ENCODE results near the gene NOM1. TPM values are rescaled to one million over a fixed set of nuclear protein-coding genes. Genes with fewer than 3 reads are reported as not detected.

NOM1 gene
- total RNA-seq, 3 donors from 2014 or later (not counting 1 experiment from before 2014, with no cell fraction given): 22.5 to 35.6 (median 34.7) TPM

DNA sequence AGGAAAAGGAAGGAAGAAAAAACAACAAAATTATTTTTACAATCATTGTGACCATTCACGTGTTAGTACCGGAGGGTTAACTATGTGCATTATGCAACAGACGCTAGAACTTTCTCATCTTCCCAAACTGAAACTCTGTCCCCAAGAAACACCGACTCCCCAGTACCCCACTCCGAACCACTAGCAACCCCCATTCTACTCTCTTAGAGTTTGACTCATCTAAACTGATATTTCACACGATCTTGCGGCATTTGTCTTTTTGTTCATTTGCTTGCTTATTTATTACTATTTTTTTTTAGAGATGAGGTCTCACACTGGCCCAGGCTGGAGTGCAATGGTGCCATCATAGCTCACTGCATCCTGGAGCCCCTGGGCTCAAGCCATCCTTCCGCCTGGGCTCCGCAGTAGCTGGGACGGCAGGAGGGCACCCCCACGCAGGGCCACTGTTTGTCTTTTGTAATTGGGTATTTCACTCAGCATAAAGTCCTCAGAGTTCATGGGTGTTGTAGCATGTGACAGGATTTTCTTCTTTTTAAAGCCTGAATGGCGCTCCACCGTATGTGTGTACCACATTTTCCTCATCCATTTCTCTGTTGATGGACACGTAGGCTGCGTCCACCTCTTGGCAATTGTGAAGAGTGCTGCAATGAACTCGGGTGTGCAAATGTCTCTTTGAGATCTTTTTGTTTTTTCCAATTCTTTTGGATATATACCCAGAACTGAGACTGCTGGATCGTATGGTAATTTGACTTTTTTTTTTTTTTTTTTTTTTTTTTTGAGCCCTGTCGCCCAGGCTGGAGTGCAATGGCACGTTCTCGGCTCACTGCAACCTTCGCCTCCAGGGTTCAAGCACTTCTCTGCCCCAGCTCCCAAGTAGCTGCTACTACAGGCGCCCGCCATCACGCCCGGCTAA lies 51.5 kb downstream of the NOM1 start:
- no peak overlapping the region for H3K4me3 ChIP-seq (ENCODE audit: low read length)
- no peaks in the 10 kb centered on the region for H3K36me3 ChIP-seq (ENCODE audit: control insufficient read depth, insufficient read depth, low read length)
- H3K27me3 ChIP-seq (ENCODE audit: control insufficient read depth, insufficient read depth, low read length): peaks cover 46% of the 10 kb centered on the region
- 21% methylated on average over 24 of the region's 25 CpGs for WGBS (ENCODE audit: insufficient coverage)
- DNase-seq: no peak
- Mint-ChIP-seq H3K4me1 (peaks cover 13% of the 10 kb centered on the region in 2 donors), H3K4me3 (peak overlapping the region; percentile 82), H3K9me3 (no peaks in the 10 kb centered on the region), H3K36me3 (no peaks in the 10 kb centered on the region), H3K27me3 (ENCODE audit: low read depth in 2 of 2) (peaks cover 65 to 66% of the 10 kb centered on the region in 2 donors), H3K27ac (no peak overlapping the region)
- H3K4me1 ChIP-seq (ENCODE audit: control insufficient read depth, insufficient read depth, low read length): peaks cover 18% of the 10 kb centered on the region
- TF ChIP-seq, protein P1, sequence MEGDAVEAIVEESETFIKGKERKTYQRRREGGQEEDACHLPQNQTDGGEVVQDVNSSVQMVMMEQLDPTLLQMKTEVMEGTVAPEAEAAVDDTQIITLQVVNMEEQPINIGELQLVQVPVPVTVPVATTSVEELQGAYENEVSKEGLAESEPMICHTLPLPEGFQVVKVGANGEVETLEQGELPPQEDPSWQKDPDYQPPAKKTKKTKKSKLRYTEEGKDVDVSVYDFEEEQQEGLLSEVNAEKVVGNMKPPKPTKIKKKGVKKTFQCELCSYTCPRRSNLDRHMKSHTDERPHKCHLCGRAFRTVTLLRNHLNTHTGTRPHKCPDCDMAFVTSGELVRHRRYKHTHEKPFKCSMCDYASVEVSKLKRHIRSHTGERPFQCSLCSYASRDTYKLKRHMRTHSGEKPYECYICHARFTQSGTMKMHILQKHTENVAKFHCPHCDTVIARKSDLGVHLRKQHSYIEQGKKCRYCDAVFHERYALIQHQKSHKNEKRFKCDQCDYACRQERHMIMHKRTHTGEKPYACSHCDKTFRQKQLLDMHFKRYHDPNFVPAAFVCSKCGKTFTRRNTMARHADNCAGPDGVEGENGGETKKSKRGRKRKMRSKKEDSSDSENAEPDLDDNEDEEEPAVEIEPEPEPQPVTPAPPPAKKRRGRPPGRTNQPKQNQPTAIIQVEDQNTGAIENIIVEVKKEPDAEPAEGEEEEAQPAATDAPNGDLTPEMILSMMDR (IDR thresholded peaks at IDR 0.05): no peak
- no peak overlapping the region for H3K27ac ChIP-seq (ENCODE audit: low read length)
- peak in 1 of 3 donors; percentile 17 for ATAC-seq
- no peaks in the 10 kb centered on the region for H3K9me3 ChIP-seq (ENCODE audit: control insufficient read depth, insufficient read depth, low read length)
- intact Hi-C loops (cut with micrococcal nuclease): no loop called here

DNA sequence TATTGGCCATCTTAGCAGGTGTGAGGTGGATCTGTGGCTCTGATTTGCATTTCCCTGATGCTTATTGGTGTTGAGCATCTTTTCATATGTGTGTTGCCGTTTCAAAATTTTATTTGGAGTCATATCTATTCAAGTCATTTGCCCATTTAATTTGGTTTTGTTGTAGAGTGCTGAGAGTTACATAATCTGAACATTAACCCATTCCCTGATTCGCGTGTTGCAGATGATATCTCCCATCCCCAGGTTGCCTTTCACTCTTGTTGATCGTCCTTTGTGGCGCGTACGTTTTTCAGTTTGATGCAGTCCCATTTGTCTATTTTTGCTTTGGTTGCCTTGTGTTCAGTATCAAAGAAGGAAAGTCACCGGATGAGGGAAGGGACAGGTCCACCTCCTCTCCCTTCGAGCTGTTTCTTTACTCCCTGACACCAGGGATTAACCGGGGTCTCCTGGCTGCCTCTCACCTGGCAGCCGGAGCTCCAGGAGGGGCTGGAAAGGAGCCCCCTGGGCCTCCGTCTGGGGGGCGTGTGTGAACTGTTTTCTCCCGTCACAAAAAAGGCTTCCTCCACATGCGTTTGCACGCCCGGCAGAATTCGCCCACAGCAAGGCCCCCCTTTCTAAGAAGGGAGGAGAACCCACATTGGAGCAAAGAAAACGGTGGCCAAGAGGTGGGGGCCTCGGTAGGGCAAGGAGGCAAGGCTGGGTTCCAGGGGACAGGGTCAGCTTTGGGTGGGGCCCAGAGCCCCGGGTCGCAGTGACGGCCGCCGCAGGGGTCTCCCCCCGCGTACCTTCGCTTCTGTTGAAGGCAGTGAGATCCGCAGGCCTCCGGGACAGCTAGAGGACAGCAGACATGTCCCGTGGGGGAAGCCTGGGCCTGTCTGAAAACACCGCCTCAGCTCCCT lies 52.7 kb downstream of the NOM1 start:
- Mint-ChIP-seq H3K27me3 (ENCODE audit: low read depth in 2 of 2) (peaks cover 55 to 61% of the 10 kb centered on the region in 2 donors), H3K9me3 (no peaks in the 10 kb centered on the region), H3K36me3 (no peaks in the 10 kb centered on the region), H3K4me1 (peaks cover 13% of the 10 kb centered on the region in 2 donors), H3K27ac (no peak overlapping the region), H3K4me3 (peak overlapping the region; percentile 2)
- H3K27me3 ChIP-seq (ENCODE audit: control insufficient read depth, insufficient read depth, low read length): peaks cover 53% of the 10 kb centered on the region
- H3K4me1 ChIP-seq (ENCODE audit: control insufficient read depth, insufficient read depth, low read length): peaks cover 18% of the 10 kb centered on the region
- intact Hi-C loops (cut with micrococcal nuclease): no loop called here
- no peak for ATAC-seq
- no peak overlapping the region for H3K4me3 ChIP-seq (ENCODE audit: low read length)
- WGBS (ENCODE audit: insufficient coverage): 10% methylated on average over 32 of the region's 32 CpGs
- no peaks in the 10 kb centered on the region for H3K36me3 ChIP-seq (ENCODE audit: control insufficient read depth, insufficient read depth, low read length)
- no peak overlapping the region for H3K27ac ChIP-seq (ENCODE audit: low read length)
- TF ChIP-seq, protein P1 (IDR thresholded peaks at IDR 0.05): no peak
- H3K9me3 ChIP-seq (ENCODE audit: control insufficient read depth, insufficient read depth, low read length): no peaks in the 10 kb centered on the region
- no peak for DNase-seq

DNA sequence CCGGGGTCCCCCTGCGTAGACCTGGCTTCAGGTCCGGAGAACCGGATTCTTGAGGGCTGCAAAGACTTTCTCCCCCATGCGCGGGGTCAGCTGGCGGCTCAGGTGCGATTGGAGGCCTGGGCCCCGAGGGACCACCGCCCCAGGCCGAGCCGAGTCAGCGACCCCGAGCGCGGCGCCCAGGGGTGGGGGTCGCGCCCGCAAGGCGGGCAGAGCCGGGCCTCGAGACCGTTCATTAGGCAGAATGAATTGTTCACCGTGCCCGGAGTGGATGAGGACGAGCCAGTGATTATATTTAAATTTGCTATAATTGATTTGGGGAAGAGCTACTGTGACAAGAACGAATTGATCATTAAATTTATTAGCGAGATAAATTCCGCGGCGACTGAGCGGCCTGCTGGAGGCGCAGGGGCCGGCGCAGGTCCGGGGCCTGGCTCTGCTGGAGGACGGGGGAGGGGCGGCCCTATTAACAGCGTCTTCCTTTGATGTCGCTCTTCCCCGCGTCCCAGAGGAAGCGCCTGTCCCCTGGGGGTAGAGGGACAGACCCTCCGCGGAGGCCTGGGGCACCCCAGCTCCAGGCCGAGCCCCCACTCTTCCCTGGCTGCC lies 53.4 kb downstream of the NOM1 start:
- peaks cover 56% of the 10 kb centered on the region for H3K27me3 ChIP-seq (ENCODE audit: control insufficient read depth, insufficient read depth, low read length)

More for the DNA sequence above, 53.4 kb downstream of the NOM1 start:
- peaks cover 13% of the 10 kb centered on the region in 2 donors for H3K4me1 Mint-ChIP-seq
- TF ChIP-seq, protein P1 (IDR thresholded peaks at IDR 0.05): no peak
- DNase-seq (no peak), ATAC-seq (no peak)
- H3K36me3 Mint-ChIP-seq: no peaks in the 10 kb centered on the region
- H3K27ac Mint-ChIP-seq: no peak overlapping the region
- Histone ChIP-seq H3K36me3 (ENCODE audit: control insufficient read depth, insufficient read depth, low read length) (no peaks in the 10 kb centered on the region), H3K4me3 (ENCODE audit: low read length) (no peak overlapping the region), H3K4me1 (ENCODE audit: control insufficient read depth, insufficient read depth, low read length) (peaks cover 18% of the 10 kb centered on the region), H3K27ac (ENCODE audit: low read length) (no peak overlapping the region), H3K9me3 (ENCODE audit: control insufficient read depth, insufficient read depth, low read length) (no peaks in the 10 kb centered on the region)
- intact Hi-C loops (cut with micrococcal nuclease): no loop called here
- peaks cover 55 to 59% of the 10 kb centered on the region in 2 donors for H3K27me3 Mint-ChIP-seq (ENCODE audit: low read depth in 2 of 2)
- 8% methylated on average over 47 of the region's 47 CpGs for WGBS (ENCODE audit: insufficient coverage)
- H3K9me3 Mint-ChIP-seq: no peaks in the 10 kb centered on the region
- no peak overlapping the region for H3K4me3 Mint-ChIP-seq
